Fibroblast of peridontal ligament (primary cell): Measurements from ENCODE around the gene NCKAP5.
A peak's percentile ranks its signal among the peaks of the same experiment; 100 is the strongest.

Source experiments
- DNase-seq: peaks from one replicate; pipeline ENCODE4 v3.0.0-alpha.2; 2010; ENCODE audit errors: extremely low read depth

NCKAP5 gene

DNA sequence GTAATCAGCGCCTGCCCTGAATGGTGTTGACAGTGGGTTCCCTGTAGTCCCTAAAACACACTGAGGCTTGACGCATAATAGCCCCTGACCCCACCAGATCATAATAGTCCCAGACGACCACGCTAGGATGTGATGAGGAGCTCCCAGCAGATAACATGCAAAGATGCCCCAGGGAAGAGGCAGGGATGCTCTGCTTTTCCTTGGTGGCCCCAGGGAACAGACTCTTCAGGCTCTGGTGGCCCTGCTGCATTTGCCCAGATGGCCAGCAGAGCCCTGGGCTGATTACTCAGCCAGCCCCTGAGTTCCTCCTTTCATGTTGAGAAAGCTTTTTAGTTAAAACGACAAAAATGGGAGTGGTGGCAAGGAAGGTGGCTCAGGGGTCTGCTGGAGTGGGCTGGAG, 5.9 kb upstream of the NCKAP5 start:
- no peak for DNase-seq

GRCh38 chr2:133573491-133574162, 5.4 kb upstream of the NCKAP5 start:
- DNase-seq: no peak

DNA sequence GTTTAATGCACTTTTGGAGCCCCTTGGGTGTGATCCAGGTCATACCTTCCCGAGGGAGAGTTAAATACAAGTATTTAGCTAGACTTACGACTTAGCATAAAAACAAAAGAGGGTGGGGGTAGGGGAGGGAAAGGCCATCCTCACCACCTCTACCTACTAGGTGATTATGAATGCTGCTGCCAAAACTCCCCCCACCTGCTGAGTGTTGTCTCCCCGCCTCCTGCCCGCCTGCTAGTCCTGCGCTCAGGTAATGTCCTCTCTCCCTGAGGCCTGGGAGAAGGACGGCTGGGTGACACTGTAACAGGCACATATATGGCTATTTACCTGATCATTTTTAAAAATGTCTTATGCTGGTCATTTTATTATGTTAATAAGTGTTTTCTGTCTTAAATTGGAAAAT, 3.0 kb upstream of the NCKAP5 start:
- DNase-seq: no peak

DNA sequence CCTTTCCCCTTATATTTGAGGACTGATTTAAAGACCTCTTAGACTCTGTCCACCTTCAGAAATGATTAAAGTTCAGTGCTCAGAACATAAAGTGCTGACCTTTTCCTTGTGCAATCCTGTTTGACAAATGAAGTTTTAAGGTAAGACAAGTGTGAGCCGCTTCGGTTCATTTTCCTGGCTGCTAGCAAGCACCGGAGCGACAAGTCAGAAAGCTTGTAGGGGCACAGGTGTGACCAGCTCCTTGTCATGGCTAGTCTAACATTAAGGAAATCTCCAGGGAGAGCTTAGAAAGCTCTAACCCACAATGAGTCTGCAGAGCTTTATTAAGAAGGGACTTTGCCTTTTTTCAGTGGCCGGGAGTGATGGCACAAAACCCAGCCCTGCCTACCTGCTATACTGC, 2.3 kb upstream of the NCKAP5 start:
- DNase-seq: no peak

DNA sequence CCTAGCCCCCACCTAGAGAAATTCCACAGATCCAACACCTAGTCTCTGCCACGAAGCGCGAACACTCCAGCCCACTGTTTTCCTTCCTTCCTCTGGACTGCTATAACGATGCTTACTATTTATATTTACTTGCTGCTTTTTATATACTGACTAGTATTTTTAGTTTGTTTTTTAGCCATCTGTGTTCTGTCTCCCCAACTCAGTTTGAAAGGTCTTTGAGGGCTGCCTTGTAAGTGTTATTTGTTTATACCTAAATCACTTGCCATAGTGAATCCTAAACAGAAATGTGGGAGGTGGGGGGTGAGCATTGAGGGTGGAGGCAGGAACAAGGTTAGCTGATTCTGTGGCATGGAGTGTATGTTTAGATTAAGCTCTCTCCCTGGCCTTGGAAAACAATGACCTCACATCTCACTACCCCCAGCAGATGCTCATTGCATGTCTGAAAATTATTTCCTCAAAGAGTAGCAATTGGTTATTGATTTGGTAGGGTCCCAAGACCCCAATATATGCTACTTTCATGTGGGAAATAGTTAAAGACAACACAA, 1.1 kb upstream of the NCKAP5 start:
- DNase-seq: no peak

DNA sequence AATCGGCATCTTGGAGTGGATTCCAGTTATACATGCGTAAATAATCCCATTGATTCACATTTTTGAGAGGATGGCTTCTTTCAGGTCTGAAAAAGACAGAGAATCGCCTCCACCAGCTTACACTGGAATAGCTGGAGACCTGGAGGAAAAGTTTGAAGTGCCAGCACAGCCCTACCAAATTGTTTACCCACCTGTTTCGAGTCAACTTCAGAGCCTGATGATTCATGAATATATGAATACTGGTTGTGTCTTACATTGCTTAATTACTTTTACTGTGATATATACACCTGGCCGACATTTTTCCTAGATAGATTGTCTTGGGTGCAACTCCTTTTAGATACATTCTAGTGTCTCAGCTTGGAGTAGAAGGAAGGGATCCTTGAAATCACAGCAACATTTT, 335 bp upstream of the NCKAP5 start:
- DNase-seq: no peak

GRCh38 chr2:133562558-133562957, 5.7 kb downstream of the NCKAP5 start:
- DNase-seq: no peak

- DNase-seq: peak; percentile 95
Measured at GRCh38 chr2:133561045-133561852, 7.0 kb downstream of the NCKAP5 start.

DNA sequence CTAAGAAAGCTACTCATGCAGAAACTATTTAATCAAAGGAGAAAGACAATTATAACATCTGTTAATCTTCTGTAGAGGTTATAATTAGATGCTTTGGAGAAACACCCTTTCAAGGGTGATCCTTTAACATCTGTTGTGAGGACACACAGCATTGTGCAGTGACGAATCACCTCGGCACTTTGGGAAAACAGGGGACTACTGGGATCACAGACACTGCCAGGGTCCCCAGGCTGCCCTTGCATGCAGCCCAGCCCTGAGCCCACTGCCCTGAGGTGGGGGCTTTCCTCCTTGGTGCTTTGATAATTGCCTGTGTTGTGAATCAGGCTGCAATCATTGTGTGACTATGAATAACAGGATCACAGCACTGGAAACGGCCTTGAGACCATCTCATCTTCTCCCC, 10.6 kb downstream of the NCKAP5 start:
- no peak for DNase-seq

GRCh38 chr2:133553838-133554408, 14.3 kb downstream of the NCKAP5 start:
- DNase-seq: no peak

DNA sequence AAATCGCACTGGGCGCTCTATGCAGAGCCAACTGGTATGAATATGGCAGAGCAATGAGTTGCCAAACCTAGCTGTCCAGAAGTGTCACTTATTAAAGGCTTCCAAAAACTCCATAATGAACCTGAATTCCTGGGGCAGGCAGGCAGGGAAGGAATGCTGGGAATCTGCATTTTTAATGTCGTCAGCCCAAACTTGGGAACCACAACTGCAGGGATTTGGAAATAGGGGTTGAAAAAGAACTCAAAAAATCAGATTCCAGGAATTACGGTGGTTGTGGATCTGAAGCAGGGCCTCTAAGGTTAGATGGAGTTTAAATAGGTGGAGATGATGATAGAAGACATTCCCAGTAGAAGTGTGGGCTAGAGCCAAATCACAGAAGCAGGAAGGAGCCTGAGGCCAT, 15.0 kb downstream of the NCKAP5 start:
- DNase-seq: no peak

- DNase-seq: peak; percentile 54
Measured at GRCh38 chr2:133552821-133553220, 15.4 kb downstream of the NCKAP5 start.

GRCh38 chr2:133541797-133542196, 26.5 kb downstream of the NCKAP5 start:
- DNase-seq: no peak

GRCh38 chr2:133541376-133541775, 26.9 kb downstream of the NCKAP5 start:
- no peak for DNase-seq

DNA sequence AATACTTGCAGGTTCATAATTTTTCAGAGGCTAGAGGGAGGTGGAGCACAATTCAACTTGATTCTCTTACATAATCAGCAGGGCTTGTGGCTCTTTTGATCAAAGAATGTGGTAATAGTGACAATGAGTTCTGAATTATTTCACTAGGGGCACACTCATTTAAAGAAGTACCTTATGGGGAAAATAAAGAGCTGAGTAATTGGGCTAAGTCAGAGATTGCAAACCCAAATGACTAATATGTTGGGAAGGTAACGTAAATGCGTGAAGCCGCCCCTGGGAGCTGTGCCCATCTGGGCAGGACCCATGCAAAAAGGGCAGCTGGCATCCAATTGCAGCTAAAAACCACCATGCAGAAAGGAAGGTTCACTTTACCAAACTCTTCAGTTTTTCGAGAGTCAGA, 35.3 kb downstream of the NCKAP5 start:
- DNase-seq: peak; percentile 67

GRCh38 chr2:133531382-133531781, 36.9 kb downstream of the NCKAP5 start:
- no peak for DNase-seq

- DNase-seq: no peak
Measured at GRCh38 chr2:133530645-133531044, 37.6 kb downstream of the NCKAP5 start.

DNA sequence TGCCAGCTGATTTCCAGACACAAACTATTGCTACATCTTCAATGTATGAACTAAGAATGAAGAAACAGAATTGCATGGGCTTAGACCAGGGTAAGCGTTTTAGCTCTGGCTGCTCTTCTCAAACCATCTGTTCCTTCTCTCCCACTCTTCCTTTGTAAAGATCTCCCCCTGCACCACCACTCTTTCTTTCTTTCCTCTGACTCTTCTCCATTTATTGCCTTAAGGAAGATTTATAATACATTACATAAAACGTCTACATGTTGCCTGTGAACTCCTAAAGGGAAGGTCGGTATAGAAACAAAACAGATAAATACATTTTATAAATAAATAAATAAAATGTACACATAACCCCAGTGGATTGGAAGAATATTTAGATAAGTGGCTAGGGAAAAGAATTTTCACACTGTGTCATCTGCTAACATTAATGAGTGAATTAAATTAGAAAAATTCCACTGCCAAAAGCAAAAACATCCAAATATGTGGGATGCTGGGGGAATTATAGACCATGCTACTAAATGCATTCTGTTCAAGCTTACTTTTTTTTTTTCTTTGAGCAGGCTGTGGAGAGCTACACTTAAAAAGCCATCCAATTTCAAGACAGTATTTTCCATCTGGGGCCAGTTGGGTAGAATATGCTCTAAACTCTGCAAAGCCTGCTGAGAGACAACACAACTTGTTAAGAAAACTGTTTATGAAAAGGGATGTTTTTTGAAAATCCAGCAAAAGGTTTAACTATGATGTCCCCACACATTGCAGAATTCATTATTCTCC, 41.5 kb downstream of the NCKAP5 start:
- DNase-seq: peak; percentile 23

GRCh38 chr2:133525613-133526529, 42.4 kb downstream of the NCKAP5 start:
- DNase-seq: no peak

GRCh38 chr2:133525090-133525489, 43.2 kb downstream of the NCKAP5 start:
- DNase-seq: no peak

- peak; percentile 62 for DNase-seq
Measured at GRCh38 chr2:133523406-133523805, 44.9 kb downstream of the NCKAP5 start.
